ENCODE measurements around the gene PRSS38. TPM values are rescaled to one million over a fixed set of nuclear protein-coding genes. Genes with fewer than 3 reads are reported as not detected.

The PRSS38 gene
- total RNA-seq, 1 experiment from 2014 or later = not detected

GRCh38 chr1:227774051-227774731 is 41.3 kb upstream of the PRSS38 start:
- peaks cover 18% of the 10 kb centered on the region for H3K36me3 ChIP-seq
- H3K27ac ChIP-seq = no peak overlapping the region
- H3K9me3 ChIP-seq (replicated peaks) = no peaks in the 10 kb centered on the region
- DNase-seq (ENCODE audit: low read depth in 1 of 2, low spot score in 2 of 2) = no peak
- peaks cover 52% of the 10 kb centered on the region for H3K4me1 ChIP-seq (replicated peaks)
- no peaks in the 10 kb centered on the region for H3K27me3 ChIP-seq (replicated peaks)
- no peak overlapping the region for H3K4me3 ChIP-seq

- peaks cover 54% of the 10 kb centered on the region for H3K4me1 ChIP-seq (replicated peaks)
- peaks cover 21% of the 10 kb centered on the region for H3K36me3 ChIP-seq
- peak; percentile 56 to 62 for DNase-seq (ENCODE audit: low read depth in 1 of 2, low spot score in 2 of 2)
- H3K9me3 ChIP-seq (replicated peaks) = no peaks in the 10 kb centered on the region
- peak overlapping the region; percentile 68 for H3K27ac ChIP-seq
- H3K27me3 ChIP-seq (replicated peaks) = no peaks in the 10 kb centered on the region
- H3K4me3 ChIP-seq = no peak overlapping the region
Observed at GRCh38 chr1:227774821-227775661, 40.4 kb upstream of the PRSS38 start.

- Histone ChIP-seq H3K9me3 (replicated peaks) (no peaks in the 10 kb centered on the region), H3K4me3 (no peak overlapping the region), H3K36me3 (peaks cover 27% of the 10 kb centered on the region), H3K27ac (peak overlapping the region; percentile 68), H3K27me3 (replicated peaks) (no peaks in the 10 kb centered on the region), H3K4me1 (replicated peaks) (peaks cover 54% of the 10 kb centered on the region)
- DNase-seq (ENCODE audit: low read depth in 1 of 2, low spot score in 2 of 2) = no peak
Observed at GRCh38 chr1:227775841-227776240, 39.6 kb upstream of the PRSS38 start.

- DNase-seq (ENCODE audit: low read depth in 1 of 2, low spot score in 2 of 2) = peak; percentile 68 to 85
- no peaks in the 10 kb centered on the region for H3K9me3 ChIP-seq (replicated peaks)
- H3K27ac ChIP-seq = peak overlapping the region; percentile 68
- no peaks in the 10 kb centered on the region for H3K27me3 ChIP-seq (replicated peaks)
- H3K4me1 ChIP-seq (replicated peaks) = peaks cover 54% of the 10 kb centered on the region
- no peak overlapping the region for H3K4me3 ChIP-seq
- H3K36me3 ChIP-seq = peaks cover 31% of the 10 kb centered on the region
Observed at GRCh38 chr1:227776331-227776771, 39.1 kb upstream of the PRSS38 start.

- no peak overlapping the region for H3K4me3 ChIP-seq
- H3K27ac ChIP-seq = no peak overlapping the region
- peaks cover 54% of the 10 kb centered on the region for H3K4me1 ChIP-seq (replicated peaks)
- DNase-seq (ENCODE audit: low read depth in 1 of 2, low spot score in 2 of 2) = no peak
- no peaks in the 10 kb centered on the region for H3K9me3 ChIP-seq (replicated peaks)
- no peaks in the 10 kb centered on the region for H3K27me3 ChIP-seq (replicated peaks)
- H3K36me3 ChIP-seq = peaks cover 34% of the 10 kb centered on the region
Observed at GRCh38 chr1:227777156-227777555, 38.3 kb upstream of the PRSS38 start.

GRCh38 chr1:227777646-227778045 is 37.8 kb upstream of the PRSS38 start:
- Histone ChIP-seq H3K4me3 (no peak overlapping the region), H3K4me1 (replicated peaks) (peaks cover 54% of the 10 kb centered on the region), H3K36me3 (peaks cover 38% of the 10 kb centered on the region), H3K27me3 (replicated peaks) (no peaks in the 10 kb centered on the region), H3K9me3 (replicated peaks) (no peaks in the 10 kb centered on the region), H3K27ac (no peak overlapping the region)
- no peak for DNase-seq (ENCODE audit: low read depth in 1 of 2, low spot score in 2 of 2)

- DNase-seq (ENCODE audit: low read depth in 1 of 2, low spot score in 2 of 2) = no peak
- no peak overlapping the region for H3K4me3 ChIP-seq
- H3K9me3 ChIP-seq (replicated peaks) = no peaks in the 10 kb centered on the region
- H3K4me1 ChIP-seq (replicated peaks) = peaks cover 53% of the 10 kb centered on the region
- no peaks in the 10 kb centered on the region for H3K27me3 ChIP-seq (replicated peaks)
- H3K36me3 ChIP-seq = peaks cover 38% of the 10 kb centered on the region
- no peak overlapping the region for H3K27ac ChIP-seq
Observed at GRCh38 chr1:227778401-227778947, 37.0 kb upstream of the PRSS38 start.

- Histone ChIP-seq H3K9me3 (replicated peaks) (no peaks in the 10 kb centered on the region), H3K27ac (no peak overlapping the region), H3K4me3 (no peak overlapping the region), H3K4me1 (replicated peaks) (peaks cover 48% of the 10 kb centered on the region), H3K36me3 (peaks cover 32% of the 10 kb centered on the region), H3K27me3 (replicated peaks) (no peaks in the 10 kb centered on the region)
- peak in 1 of 2 experiments; percentile 37 for DNase-seq (ENCODE audit: low read depth in 1 of 2, low spot score in 2 of 2)
Observed at GRCh38 chr1:227779021-227779441, 36.4 kb upstream of the PRSS38 start.

- no peak overlapping the region for H3K4me3 ChIP-seq
- no peaks in the 10 kb centered on the region for H3K27me3 ChIP-seq (replicated peaks)
- peaks cover 41% of the 10 kb centered on the region for H3K4me1 ChIP-seq (replicated peaks)
- DNase-seq (ENCODE audit: low read depth in 1 of 2, low spot score in 2 of 2) = peak in 1 of 2 experiments; percentile 40
- H3K9me3 ChIP-seq (replicated peaks) = no peaks in the 10 kb centered on the region
- H3K27ac ChIP-seq = no peak overlapping the region
- H3K36me3 ChIP-seq = peaks cover 27% of the 10 kb centered on the region
Observed at GRCh38 chr1:227779685-227780084, 35.8 kb upstream of the PRSS38 start.

GRCh38 chr1:227780101-227781044 is 35.1 kb upstream of the PRSS38 start:
- Histone ChIP-seq H3K4me3 (no peak overlapping the region), H3K27me3 (replicated peaks) (no peaks in the 10 kb centered on the region), H3K36me3 (peaks cover 27% of the 10 kb centered on the region), H3K27ac (no peak overlapping the region), H3K4me1 (replicated peaks) (peaks cover 34% of the 10 kb centered on the region), H3K9me3 (replicated peaks) (no peaks in the 10 kb centered on the region)
- DNase-seq (ENCODE audit: low read depth in 1 of 2, low spot score in 2 of 2) = peak in 1 of 2 experiments; percentile 31

GRCh38 chr1:227781314-227781930 is 34.1 kb upstream of the PRSS38 start:
- DNase-seq (ENCODE audit: low read depth in 1 of 2, low spot score in 2 of 2) = peak in 1 of 2 experiments; percentile 35
- peaks cover 25% of the 10 kb centered on the region for H3K36me3 ChIP-seq
- no peaks in the 10 kb centered on the region for H3K9me3 ChIP-seq (replicated peaks)
- H3K4me3 ChIP-seq = no peak overlapping the region
- no peak overlapping the region for H3K27ac ChIP-seq
- no peaks in the 10 kb centered on the region for H3K27me3 ChIP-seq (replicated peaks)
- H3K4me1 ChIP-seq (replicated peaks) = peaks cover 24% of the 10 kb centered on the region

- Histone ChIP-seq H3K4me3 (no peak overlapping the region), H3K36me3 (peaks cover 25% of the 10 kb centered on the region), H3K27me3 (replicated peaks) (no peaks in the 10 kb centered on the region), H3K4me1 (replicated peaks) (peaks cover 19% of the 10 kb centered on the region), H3K27ac (no peak overlapping the region), H3K9me3 (replicated peaks) (no peaks in the 10 kb centered on the region)
- peak in 1 of 2 experiments; percentile 24 for DNase-seq (ENCODE audit: low read depth in 1 of 2, low spot score in 2 of 2)
Observed at GRCh38 chr1:227782226-227782625, 33.2 kb upstream of the PRSS38 start.
